Choroid plexus epithelial cell (primary cell): Measurements from ENCODE around the gene CLBA1.
"Not testable (repeated sequence)": the region's sequence is repeated elsewhere in the genome, so short reads cannot be mapped to it uniquely, and the experiment has no call there.

Experiments
- DNase-seq: peaks from one replicate; pipeline ENCODE4 v3.0.0-alpha.2; 2010; ENCODE audit warnings: low read depth
- H3K4me3 ChIP-seq: 2 replicates; pipeline ENCODE4 v1.5.1; 2011; ENCODE audit warnings: low read depth, mild to moderate bottlenecking, control low read depth, low read length, moderate library complexity
- CTCF ChIP-seq: conservative IDR thresholded peaks from 2 replicates; pipeline ENCODE4 v1.5.1; 2011; ENCODE audit warnings: low read depth, mild to moderate bottlenecking, control low read depth, inconsistent platforms, low read length, moderate library complexity

CLBA1 gene

DNA sequence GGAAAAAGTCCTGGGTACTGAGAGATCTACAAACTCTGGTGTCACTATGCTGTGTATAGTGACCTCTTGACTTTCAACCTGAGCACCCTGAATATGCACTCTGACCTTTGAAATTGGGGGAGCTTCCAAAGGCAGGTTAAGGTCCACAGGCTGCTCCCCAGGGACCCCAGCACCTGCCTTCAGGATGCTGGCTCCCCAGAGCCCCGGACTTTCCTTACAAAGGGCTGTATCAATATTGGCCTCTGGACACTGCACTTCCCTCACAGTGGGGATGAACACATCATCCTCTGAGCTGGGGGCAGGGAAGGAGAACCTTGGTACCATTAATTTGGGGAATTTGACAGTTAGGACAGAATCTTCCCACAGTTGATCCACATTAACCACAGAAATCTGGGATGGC, 46.6 kb upstream of the CLBA1 start:
- no peak for TF ChIP-seq CTCF
- no peak overlapping the region for H3K4me3 ChIP-seq
- no peak for DNase-seq

GRCh38 chr14:104939666-104940410, 45.8 kb upstream of the CLBA1 start:
- H3K4me3 ChIP-seq, result no peak overlapping the region
- DNase-seq, result no peak
- TF ChIP-seq CTCF, result no peak

GRCh38 chr14:104940526-104941150, 45.0 kb upstream of the CLBA1 start:
- peak; percentile 33 for DNase-seq
- H3K4me3 ChIP-seq, result no peak overlapping the region
- TF ChIP-seq CTCF, result peak; percentile 53

DNA sequence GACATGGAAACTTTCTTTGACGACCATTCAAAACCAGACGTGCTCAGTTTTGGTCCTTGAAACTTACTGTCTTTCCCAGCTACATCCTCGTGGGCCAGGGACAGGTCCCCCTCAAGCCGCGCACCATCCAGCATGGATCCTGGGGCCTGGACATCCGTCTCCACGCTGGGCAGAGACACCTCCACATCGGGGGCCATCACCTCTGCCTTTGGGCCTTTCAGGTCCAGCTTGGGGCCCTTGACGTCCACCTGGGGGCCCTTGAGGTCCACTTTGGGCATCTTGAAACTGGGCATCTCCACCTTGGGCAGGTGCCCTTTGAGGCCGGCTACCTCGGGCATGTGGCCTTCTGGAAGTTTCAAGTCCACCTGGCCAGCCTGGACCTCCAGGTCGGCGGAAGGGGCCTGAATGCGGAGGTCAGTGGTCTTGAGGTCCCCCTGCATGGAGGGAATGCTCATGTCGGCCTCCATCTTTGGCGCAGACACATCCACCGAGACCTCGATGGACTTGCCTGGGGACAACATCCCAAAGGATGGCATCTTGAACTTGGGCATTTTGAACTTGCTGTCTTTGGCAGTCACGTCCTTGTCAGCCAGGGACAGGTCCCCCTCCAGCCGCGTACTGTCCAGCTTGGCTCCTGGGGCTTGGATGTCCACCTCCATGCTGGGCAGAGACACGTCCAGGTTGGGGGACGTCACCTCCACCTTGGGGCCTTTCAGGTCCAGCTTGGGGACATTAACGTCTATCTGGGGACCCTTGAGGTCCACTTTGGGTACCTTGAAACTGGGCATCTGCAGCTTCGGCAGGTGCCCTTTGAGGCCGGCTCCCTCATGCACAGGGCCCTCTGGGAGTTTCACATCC, 43.9 kb upstream of the CLBA1 start:
- H3K4me3 ChIP-seq, result no peak overlapping the region
- TF ChIP-seq CTCF, result no peak
- DNase-seq, result no peak

DNA sequence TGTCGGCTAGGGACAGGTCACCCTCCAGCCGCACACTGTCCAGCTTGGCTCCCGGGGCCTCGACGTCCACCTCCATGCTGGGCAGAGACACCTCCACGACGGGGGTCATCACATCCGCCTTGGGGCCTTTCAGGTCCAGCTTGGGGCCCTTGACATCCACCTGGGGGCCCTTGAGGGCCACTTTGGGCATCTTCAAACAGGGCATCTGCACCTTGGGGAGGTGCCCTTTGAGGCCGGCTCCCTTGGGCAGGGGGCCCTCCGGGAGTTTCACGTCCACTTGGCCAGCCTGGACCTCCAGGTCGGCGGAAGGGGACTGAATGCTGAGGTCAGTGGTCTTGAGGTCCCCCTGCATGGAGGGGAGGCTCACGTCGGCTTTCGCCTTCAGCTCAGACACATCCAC, 43.0 kb upstream of the CLBA1 start:
- no peak for TF ChIP-seq CTCF
- DNase-seq, result no peak

DNA sequence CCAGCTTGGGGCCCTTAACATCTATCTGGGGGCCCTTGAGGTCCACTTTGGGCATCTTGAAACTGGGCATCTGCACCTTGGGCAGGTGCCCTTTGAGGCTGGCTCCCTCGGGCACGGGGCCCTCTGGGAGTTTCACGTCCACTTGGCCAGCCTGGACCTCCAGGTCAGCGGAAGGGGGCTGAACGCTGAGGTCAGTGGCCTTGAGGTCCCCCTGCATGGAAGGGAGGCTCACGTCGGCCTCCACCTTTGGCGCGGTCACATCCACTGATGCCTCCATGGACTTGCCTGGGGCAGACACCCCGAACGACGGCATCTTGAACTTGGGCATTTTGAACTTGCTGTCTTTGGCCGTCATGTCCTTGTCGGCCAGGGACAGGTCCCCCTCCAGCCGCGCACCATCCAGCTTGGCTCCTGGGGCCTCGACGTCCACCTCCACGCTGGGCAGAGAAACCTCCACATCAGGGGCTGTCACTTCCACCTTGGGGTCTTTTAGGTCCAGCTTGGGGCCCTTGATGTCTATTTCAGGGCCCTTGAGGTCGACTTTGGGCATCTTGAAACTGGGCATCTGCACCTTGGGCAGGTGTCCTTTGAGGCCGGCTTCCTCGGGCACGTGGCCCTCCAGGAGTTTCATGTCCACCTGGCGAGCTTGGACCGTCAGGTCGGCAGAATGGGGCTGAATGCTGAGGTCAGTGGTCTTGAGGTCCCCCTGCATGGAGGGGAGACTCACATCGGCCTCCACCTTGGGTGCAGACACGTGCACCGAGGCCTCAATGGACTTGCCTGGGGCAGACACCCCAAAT, 42.2 kb upstream of the CLBA1 start:
- H3K4me3 ChIP-seq, DNase-seq: not testable (repeated sequence)

More for the DNA sequence above, 43.0 kb upstream of the CLBA1 start:
- H3K4me3 ChIP-seq, result no peak overlapping the region

GRCh38 chr14:104944016-104944308, 41.6 kb upstream of the CLBA1 start:
- not testable (repeated sequence) for DNase-seq, H3K4me3 ChIP-seq

DNA sequence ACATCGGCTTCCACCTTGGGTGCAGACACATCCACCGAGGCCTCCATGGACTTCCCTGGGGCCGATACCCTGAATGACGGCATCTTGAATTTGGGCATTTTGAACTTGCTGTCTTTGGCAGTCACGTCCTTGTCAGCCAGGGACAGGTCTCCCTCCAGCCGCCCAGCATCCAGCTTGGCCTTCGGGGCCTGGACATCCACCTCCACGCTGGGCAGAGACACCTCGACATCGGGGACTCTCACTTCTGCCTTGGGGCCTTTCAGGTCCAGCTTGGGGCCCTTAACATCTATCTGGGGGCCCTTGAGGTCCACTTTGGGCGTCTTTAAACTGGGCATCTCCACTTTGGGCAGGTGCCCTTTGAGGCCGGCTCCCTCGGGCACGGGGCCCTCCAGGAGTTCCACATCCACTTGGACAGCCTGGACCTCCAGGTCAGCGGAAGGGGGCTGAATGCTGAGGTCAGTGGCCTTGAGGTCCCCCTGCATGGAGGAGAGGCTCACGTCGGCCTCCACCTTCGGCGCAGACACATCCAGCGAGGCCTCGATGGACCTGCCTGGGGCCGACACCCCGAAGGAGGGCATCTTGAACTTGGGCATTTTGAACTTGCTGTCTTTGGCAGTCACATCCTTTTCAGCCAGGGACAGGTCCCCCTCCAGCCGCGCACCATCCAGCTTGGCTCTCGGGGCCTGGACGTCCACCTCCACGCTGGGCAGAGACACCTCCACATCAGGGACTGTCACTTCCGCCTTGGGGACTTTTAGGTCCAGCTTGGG, 41.0 kb upstream of the CLBA1 start:
- H3K4me3 ChIP-seq, DNase-seq: not testable (repeated sequence)

DNA sequence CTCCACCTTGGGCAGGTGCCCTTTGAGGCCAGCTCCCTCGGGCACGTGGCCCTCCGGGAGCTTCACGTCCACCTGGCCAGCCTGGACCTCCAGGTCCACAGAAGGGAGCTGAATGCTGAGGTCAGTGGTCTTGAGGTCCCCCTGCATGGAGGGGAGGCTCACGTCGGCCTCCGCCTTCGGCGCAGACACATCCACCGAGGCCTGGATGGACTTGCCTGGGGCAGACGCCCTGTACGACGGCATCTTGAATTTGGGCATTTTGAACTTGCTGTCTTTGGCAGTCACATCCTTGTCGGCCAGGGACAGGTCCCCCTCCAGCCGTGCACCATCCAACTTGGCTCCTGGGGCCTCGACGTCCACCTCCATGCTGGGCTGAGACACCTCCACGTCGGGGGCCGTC, 40.3 kb upstream of the CLBA1 start:
- not testable (repeated sequence) for H3K4me3 ChIP-seq, DNase-seq

DNA sequence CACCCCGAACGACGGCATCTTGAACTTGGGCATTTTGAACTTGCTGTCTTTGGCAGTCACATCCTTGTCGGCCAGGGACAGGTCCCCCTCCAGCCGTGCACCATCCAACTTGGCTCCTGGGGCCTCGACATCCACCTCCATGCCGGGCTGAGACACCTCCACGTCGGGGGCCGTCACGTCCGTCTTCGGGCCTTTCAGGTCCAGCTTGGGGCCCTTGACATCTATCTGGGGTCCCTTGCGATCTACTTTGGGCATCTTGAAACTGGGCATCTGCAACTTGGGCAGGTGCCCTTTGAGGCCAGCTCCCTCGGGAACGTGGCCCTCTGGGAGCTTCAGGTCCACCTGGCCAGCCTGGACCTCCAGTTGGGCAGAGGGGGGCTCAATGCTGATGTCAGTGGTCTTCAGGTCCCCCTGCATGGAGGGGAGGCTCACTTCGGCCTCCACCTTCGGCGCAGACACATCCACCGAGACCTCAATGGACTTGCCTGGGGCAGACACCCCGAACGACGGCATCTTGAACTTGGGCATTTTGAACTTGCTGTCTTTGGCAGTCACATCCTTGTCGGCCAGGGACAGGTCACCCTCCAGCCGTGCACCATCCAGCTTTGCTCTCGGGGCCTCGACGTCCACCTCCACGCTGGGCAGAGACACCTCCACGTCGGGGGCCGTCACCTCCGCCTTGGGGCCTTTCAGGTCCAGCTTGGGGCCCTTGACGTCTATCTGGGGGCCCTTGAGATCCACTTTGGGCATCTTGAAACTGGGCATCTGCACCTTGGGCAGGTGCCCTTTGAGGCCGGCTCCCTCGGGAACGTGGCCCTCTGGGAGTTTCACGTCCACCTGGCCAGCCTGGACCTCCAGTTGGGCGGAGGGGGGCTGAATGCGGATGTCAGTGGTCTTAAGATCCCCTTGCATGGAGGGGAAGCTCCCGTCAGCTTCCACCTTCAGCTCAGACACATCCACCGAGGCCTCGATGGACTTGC, 39.3 kb upstream of the CLBA1 start:
- H3K4me3 ChIP-seq, DNase-seq: not testable (repeated sequence)
